ENCODE results near the gene YRDC. TPM values are rescaled to one million over a fixed set of nuclear protein-coding genes. Genes with fewer than 3 reads are reported as not detected.
A peak's percentile ranks its signal among the peaks of the same experiment; 100 is the strongest.

Gene YRDC
- total RNA-seq, 2 donors from 2014 or later, result 6.2 to 11.9 TPM

- intact Hi-C loops (cut with DNase I), result no loop called here
- peak; percentile 67 for ATAC-seq
- Histone ChIP-seq H3K36me3 (replicated peaks in 1 of 2; ENCODE audit: insufficient read depth in 1 of 2, low read depth in 2 of 2) (peaks cover 9 to 14% of the 10 kb centered on the region in 2 donors), H3K4me3 (no peak overlapping the region), H3K27me3 (no peaks in the 10 kb centered on the region), H3K9me3 (no peaks in the 10 kb centered on the region), H3K4me1 (peaks cover 8% of the 10 kb centered on the region), H3K27ac (peak overlapping the region in 2 of 4 donors; percentile 26 to 38)
- TF ChIP-seq POLR2A (IDR thresholded peaks at IDR 0.05), result no peak
- TF ChIP-seq, protein P1, sequence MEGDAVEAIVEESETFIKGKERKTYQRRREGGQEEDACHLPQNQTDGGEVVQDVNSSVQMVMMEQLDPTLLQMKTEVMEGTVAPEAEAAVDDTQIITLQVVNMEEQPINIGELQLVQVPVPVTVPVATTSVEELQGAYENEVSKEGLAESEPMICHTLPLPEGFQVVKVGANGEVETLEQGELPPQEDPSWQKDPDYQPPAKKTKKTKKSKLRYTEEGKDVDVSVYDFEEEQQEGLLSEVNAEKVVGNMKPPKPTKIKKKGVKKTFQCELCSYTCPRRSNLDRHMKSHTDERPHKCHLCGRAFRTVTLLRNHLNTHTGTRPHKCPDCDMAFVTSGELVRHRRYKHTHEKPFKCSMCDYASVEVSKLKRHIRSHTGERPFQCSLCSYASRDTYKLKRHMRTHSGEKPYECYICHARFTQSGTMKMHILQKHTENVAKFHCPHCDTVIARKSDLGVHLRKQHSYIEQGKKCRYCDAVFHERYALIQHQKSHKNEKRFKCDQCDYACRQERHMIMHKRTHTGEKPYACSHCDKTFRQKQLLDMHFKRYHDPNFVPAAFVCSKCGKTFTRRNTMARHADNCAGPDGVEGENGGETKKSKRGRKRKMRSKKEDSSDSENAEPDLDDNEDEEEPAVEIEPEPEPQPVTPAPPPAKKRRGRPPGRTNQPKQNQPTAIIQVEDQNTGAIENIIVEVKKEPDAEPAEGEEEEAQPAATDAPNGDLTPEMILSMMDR (IDR thresholded peaks at IDR 0.05), result no peak
- 13 to 19% methylated on average over 2 of the region's 2 CpGs for WGBS, 2 donors
- DNase-seq, result peak; percentile 61 to 80 (median 76)
Observed at GRCh38 chr1:37817481-37817880, 9.5 kb upstream of the YRDC start.

DNA sequence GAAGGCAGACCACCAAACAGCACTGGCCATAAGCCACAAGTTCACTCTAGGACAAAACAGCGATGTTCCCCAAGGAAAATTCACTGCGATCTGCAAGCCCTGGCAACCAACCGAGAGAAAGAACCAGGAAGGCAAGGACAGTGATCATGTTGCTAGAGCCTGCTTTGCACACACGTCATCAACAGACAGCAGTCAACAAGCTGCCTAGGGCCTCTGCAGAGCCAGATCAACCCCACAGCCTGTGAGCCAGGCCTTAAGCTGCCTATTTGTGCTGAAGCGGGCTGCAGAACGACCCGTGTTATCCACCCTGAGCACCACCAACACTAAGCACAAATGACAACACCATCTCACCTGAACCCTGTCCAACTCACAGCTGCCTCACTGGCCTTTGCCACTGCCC is 6.2 kb upstream of the YRDC start:
- intact Hi-C loops (cut with DNase I), result no loop called here
- Histone ChIP-seq H3K4me3 (no peak overlapping the region), H3K4me1 (peaks cover 22% of the 10 kb centered on the region), H3K9me3 (no peaks in the 10 kb centered on the region), H3K27me3 (no peaks in the 10 kb centered on the region), H3K27ac (no peak overlapping the region), H3K36me3 (replicated peaks in 1 of 2; ENCODE audit: insufficient read depth in 1 of 2, low read depth in 2 of 2) (peaks cover 0 to 5% of the 10 kb centered on the region in 2 donors)
- WGBS, 2 donors, result 70 to 76% methylated on average over 3 to 7 of the region's 7 CpGs
- ATAC-seq (no peak), DNase-seq (peak in 1 of 4 donors; percentile 23)
- TF ChIP-seq POLR2A (IDR thresholded peaks at IDR 0.05), result no peak
- TF ChIP-seq, protein P1 (IDR thresholded peaks at IDR 0.05), result no peak

DNA sequence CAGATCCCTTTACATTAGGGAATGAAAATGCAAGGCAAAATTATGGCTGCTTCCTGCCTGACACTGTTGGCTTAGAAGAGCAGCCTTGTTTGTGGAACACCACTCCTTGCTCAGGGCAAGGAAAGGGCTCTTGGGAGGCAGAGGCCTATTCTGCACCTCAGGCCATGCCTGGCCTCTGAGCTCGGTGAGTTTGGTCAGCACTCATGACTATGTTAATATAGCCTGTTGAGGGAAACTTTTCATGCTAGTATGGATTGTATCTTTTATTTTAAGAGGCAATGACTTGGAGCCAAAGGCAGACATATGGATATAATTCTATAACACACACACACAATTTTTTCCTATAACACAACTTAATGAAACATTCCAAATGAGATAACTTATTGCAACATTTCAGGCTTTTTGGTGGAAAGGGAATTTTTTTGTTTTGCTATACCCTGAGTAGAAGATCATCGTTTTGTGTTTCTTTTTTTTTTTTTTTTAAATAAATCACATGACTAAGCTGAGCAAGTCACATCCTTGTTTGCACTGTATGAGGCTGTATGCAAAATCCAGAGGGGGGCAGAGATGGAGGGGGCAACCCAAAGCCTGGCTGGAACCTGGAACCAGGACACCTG is 5.6 kb upstream of the YRDC start:
- H3K4me3 ChIP-seq, result no peak overlapping the region
- peaks cover 28% of the 10 kb centered on the region for H3K4me1 ChIP-seq
- no peaks in the 10 kb centered on the region for H3K27me3 ChIP-seq
- H3K9me3 ChIP-seq, result no peaks in the 10 kb centered on the region
- DNase-seq, result no peak
- H3K36me3 ChIP-seq (replicated peaks in 1 of 2; ENCODE audit: insufficient read depth in 1 of 2, low read depth in 2 of 2), result peaks cover 0 to 5% of the 10 kb centered on the region in 2 donors
- no peak for TF ChIP-seq POLR2A (IDR thresholded peaks at IDR 0.05)
- TF ChIP-seq, protein P1 (IDR thresholded peaks at IDR 0.05), result no peak
- intact Hi-C loops (cut with DNase I), result no loop called here
- 80 to 90% methylated on average over 2 of the region's 2 CpGs for WGBS, 2 donors
- ATAC-seq, result no peak
- H3K27ac ChIP-seq, result no peak overlapping the region

GRCh38 chr1:37811027-37811655 is 3.1 kb upstream of the YRDC start:
- Histone ChIP-seq H3K4me3 (no peak overlapping the region), H3K36me3 (replicated peaks in 1 of 2; ENCODE audit: insufficient read depth in 1 of 2, low read depth in 2 of 2) (peaks cover 0 to 5% of the 10 kb centered on the region in 2 donors), H3K4me1 (peaks cover 31% of the 10 kb centered on the region), H3K9me3 (no peaks in the 10 kb centered on the region), H3K27me3 (no peaks in the 10 kb centered on the region), H3K27ac (peak overlapping the region in 1 of 4 donors; percentile 3)
- intact Hi-C loops (cut with DNase I), result no loop called here
- ATAC-seq (peak; percentile 15), DNase-seq (peak; percentile 68 to 76 (median 72))
- TF ChIP-seq, protein P1 (IDR thresholded peaks at IDR 0.05), result peak; percentile 45 to 77 (median 73)
- TF ChIP-seq POLR2A (IDR thresholded peaks at IDR 0.05), result no peak
- WGBS, 2 donors, result 29 to 34% methylated on average over 7 of the region's 7 CpGs

Measured in body of pancreas (tissue), 4 donors.